ENCODE measurements around the gene GNAS-AS1. TPM values are rescaled to one million over a fixed set of nuclear protein-coding genes. Genes with fewer than 3 reads are reported as not detected.
"Not testable (repeated sequence)": the region's sequence is repeated elsewhere in the genome, so short reads cannot be mapped to it uniquely, and the experiment has no call there.

GNAS-AS1 gene
- total RNA-seq, 4 donors from 2014 or later = 0.55 to 1.1 TPM; not detected in 2

GRCh38 chr20:58835231-58835630 lies 15.5 kb downstream of the GNAS-AS1 start:
- DNase-seq = no peak
- no peak overlapping the region for H3K27ac ChIP-seq
- in situ Hi-C loops (cut with MboI; ENCODE audit: low pct_ligation_motif_present in 1 of 4, low pct_unique_long_range_greater_than_20kb in 1 of 4, low sequenced_read_pairs in 3 of 4) = loop anchor here in 2 of 4 donors (25.0 kb wide), 2 partner anchors 348 to 598 kb away; partner anchors contain the start of gene ANKRD60 (in 1 of the 2)
- H3K9me3 ChIP-seq = no peaks in the 10 kb centered on the region
- intact Hi-C loops (cut with DNase I; ENCODE audit: low total_unique reads) = no loop called here
- WGBS, 2 donors (ENCODE audit: low coverage in 1 of 2) = 82 to 88% methylated on average over 2 of the region's 2 CpGs
- peaks cover 0 to 7% (median 3%) of the 10 kb centered on the region in 4 donors for H3K4me1 ChIP-seq
- no peak for TF ChIP-seq POLR2A (IDR thresholded peaks at IDR 0.05)
- H3K4me3 ChIP-seq = no peak overlapping the region
- peaks cover 20% of the 10 kb centered on the region for H3K27me3 ChIP-seq
- H3K36me3 ChIP-seq = no peaks in the 10 kb centered on the region

GRCh38 chr20:58833921-58834320 lies 16.8 kb downstream of the GNAS-AS1 start:
- WGBS, 2 donors (ENCODE audit: low coverage in 1 of 2) = 84% methylated on average over 10 of the region's 10 CpGs; no CpG with 5 or more reads in 1 of the 2 donors
- no peak for DNase-seq
- in situ Hi-C loops (cut with MboI; ENCODE audit: low pct_ligation_motif_present in 1 of 4, low pct_unique_long_range_greater_than_20kb in 1 of 4, low sequenced_read_pairs in 3 of 4) = loop anchor here in 2 of 4 donors (25.0 kb wide), 2 partner anchors 347 to 597 kb away; partner anchors contain the start of gene ANKRD60 (in 1 of the 2)
- no peaks in the 10 kb centered on the region for H3K4me1 ChIP-seq
- no peaks in the 10 kb centered on the region for H3K36me3 ChIP-seq
- intact Hi-C loops (cut with DNase I; ENCODE audit: low total_unique reads) = no loop called here
- H3K27ac ChIP-seq = no peak overlapping the region
- H3K4me3 ChIP-seq = no peak overlapping the region
- TF ChIP-seq POLR2AphosphoS5 (IDR thresholded peaks at IDR 0.05) = no peak
- no peak for TF ChIP-seq CTCF (IDR thresholded peaks at IDR 0.05)
- no peak for TF ChIP-seq EP300 (IDR thresholded peaks at IDR 0.05; ENCODE audit: low read depth)
- no peak for TF ChIP-seq POLR2A (IDR thresholded peaks at IDR 0.05)
- H3K27me3 ChIP-seq = peaks cover 7% of the 10 kb centered on the region
- H3K9me3 ChIP-seq = no peaks in the 10 kb centered on the region

- no peak for DNase-seq
- TF ChIP-seq EP300 (IDR thresholded peaks at IDR 0.05; ENCODE audit: low read depth) = no peak
- no peak for TF ChIP-seq POLR2AphosphoS5 (IDR thresholded peaks at IDR 0.05)
- no peak for TF ChIP-seq CTCF (IDR thresholded peaks at IDR 0.05)
- no peak for TF ChIP-seq POLR2A (IDR thresholded peaks at IDR 0.05)
- no peaks in the 10 kb centered on the region for H3K4me1 ChIP-seq
- peaks cover 5% of the 10 kb centered on the region for H3K27me3 ChIP-seq
- no peak overlapping the region for H3K27ac ChIP-seq
- intact Hi-C loops (cut with DNase I; ENCODE audit: low total_unique reads) (no loop called here), in situ Hi-C loops (cut with MboI; ENCODE audit: low pct_ligation_motif_present in 1 of 4, low pct_unique_long_range_greater_than_20kb in 1 of 4, low sequenced_read_pairs in 3 of 4) (loop anchor here in 2 of 4 donors (25.0 kb wide), 2 partner anchors 345 to 595 kb away; partner anchors contain the start of gene ANKRD60 (in 1 of the 2))
- H3K4me3 ChIP-seq = no peak overlapping the region
- WGBS, 2 donors (ENCODE audit: low coverage in 1 of 2) = 66 to 68% methylated on average over 4 of the region's 4 CpGs
- no peaks in the 10 kb centered on the region for H3K36me3 ChIP-seq
- no peaks in the 10 kb centered on the region for H3K9me3 ChIP-seq
These were observed 18.2 kb downstream of the GNAS-AS1 start for GRCh38 chr20:58832457-58832856.

GRCh38 chr20:58829531-58829941 lies 21.2 kb downstream of the GNAS-AS1 start:
- TF ChIP-seq POLR2AphosphoS5 (IDR thresholded peaks at IDR 0.05) (no peak), CTCF (IDR thresholded peaks at IDR 0.05) (no peak), EP300 (IDR thresholded peaks at IDR 0.05; ENCODE audit: low read depth) (no peak), POLR2A (IDR thresholded peaks at IDR 0.05) (no peak)
- no peak for DNase-seq
- H3K4me1 ChIP-seq = no peaks in the 10 kb centered on the region
- WGBS, 2 donors (ENCODE audit: low coverage in 1 of 2) = 78% methylated on average over 6 of the region's 6 CpGs; no CpG with 5 or more reads in 1 of the 2 donors
- in situ Hi-C loops (cut with MboI; ENCODE audit: low pct_ligation_motif_present in 1 of 4, low pct_unique_long_range_greater_than_20kb in 1 of 4, low sequenced_read_pairs in 3 of 4) (loop anchor here in 2 of 4 donors (25.0 kb wide), 2 partner anchors 342 to 592 kb away; partner anchors contain the start of gene ANKRD60 (in 1 of the 2)), intact Hi-C loops (cut with DNase I; ENCODE audit: low total_unique reads) (no loop called here)
- H3K27me3 ChIP-seq = no peaks in the 10 kb centered on the region
- peak overlapping the region in 2 of 4 donors; percentile 2 to 34 for H3K27ac ChIP-seq
- H3K4me3 ChIP-seq = no peak overlapping the region
- H3K9me3 ChIP-seq = no peaks in the 10 kb centered on the region
- no peaks in the 10 kb centered on the region for H3K36me3 ChIP-seq

- H3K9me3 ChIP-seq; H3K4me1 ChIP-seq; DNase-seq; H3K36me3 ChIP-seq; intact Hi-C loops (cut with DNase I; ENCODE audit: low total_unique reads); H3K4me3 ChIP-seq; H3K27me3 ChIP-seq: not testable (repeated sequence)
- 100% methylated on average over 3 of the region's 5 CpGs; no CpG with 5 or more reads in 1 of the 2 donors for WGBS, 2 donors (ENCODE audit: low coverage in 1 of 2)
- in situ Hi-C loops (cut with MboI; ENCODE audit: low pct_ligation_motif_present in 1 of 4, low pct_unique_long_range_greater_than_20kb in 1 of 4, low sequenced_read_pairs in 3 of 4) = loop anchor here in 2 of 4 donors (25.0 kb wide), 2 partner anchors 342 to 592 kb away; partner anchors contain the start of gene ANKRD60 (in 1 of the 2)
- H3K27ac ChIP-seq = peak overlapping the region in 1 of 4 donors; percentile 34
These were observed 21.9 kb downstream of the GNAS-AS1 start for GRCh38 chr20:58828804-58829203.

Data from transverse colon (tissue), 4 donors.